Calu3 (cell line): ENCODE results near the gene KCNK16. TPM values are rescaled to one million over a fixed set of nuclear protein-coding genes. Genes with fewer than 3 reads are reported as not detected.

ENCODE experiments used
- BruUV-seq: library from RNA; stranded (reverse); fragments of 400-500 nt; replicated peaks from 2 replicates; lab custom pipeline; 2021; lab: Mats Ljungman, UMichigan
- CTCF ChIA-PET: fragments of 300-600 bp; sonication (Branson Sonifier 250); formaldehyde crosslinking; loops from one replicate; lab custom pipeline; 2022; ENCODE audit warnings: antibody characterized with exemption; lab: Charles Lee
- DNase-seq: peaks from one replicate; pipeline ENCODE4 v3.0.0; 2022
- H3K27ac Mint-ChIP-seq: one replicate; pipeline ENCODE4 v1.8.0; 2022; ENCODE audit warnings: mixed read lengths; ENCODE audit not compliant: unreplicated experiment
- H3K27me3 Mint-ChIP-seq: one replicate; pipeline ENCODE4 v1.8.0; 2022; ENCODE audit warnings: mixed read lengths; ENCODE audit not compliant: unreplicated experiment
- H3K36me3 Mint-ChIP-seq: one replicate; pipeline ENCODE4 v1.8.0; 2022; ENCODE audit warnings: mild to moderate bottlenecking, moderate library complexity, mixed read lengths; ENCODE audit not compliant: insufficient read depth, unreplicated experiment
- H3K4me1 Mint-ChIP-seq: one replicate; pipeline ENCODE4 v1.8.0; 2022; ENCODE audit warnings: mild to moderate bottlenecking, low read depth, mixed read lengths; ENCODE audit not compliant: unreplicated experiment
- H3K4me3 Mint-ChIP-seq: one replicate; pipeline ENCODE4 v1.8.0; 2022; ENCODE audit warnings: mild to moderate bottlenecking, low read depth, moderate library complexity, mixed read lengths; ENCODE audit not compliant: unreplicated experiment
- H3K9me3 Mint-ChIP-seq: one replicate; pipeline ENCODE4 v1.8.0; 2022; ENCODE audit warnings: low read depth, mixed read lengths; ENCODE audit not compliant: unreplicated experiment
- intact Hi-C: fragments of 100-400 bp; cut with micrococcal nuclease; formaldehyde crosslinking; loops from one replicate; pipeline ENCODE4 v1.10.0; 2022; ENCODE audit not compliant: unreplicated experiment
- total RNA-seq: library from RNA; stranded (reverse); gene quantifications from 2 replicates; pipeline ENCODE4 v1.2.3, GENCODE V29; 2022
- TF ChIP-seq, protein P1 (sequence below): fragments of 200-600 bp; IDR thresholded peaks from one replicate; pipeline ENCODE4 v1.8.0; 2022; ENCODE audit warnings: antibody characterized with exemption; ENCODE audit not compliant: unreplicated experiment

KCNK16 gene
- total RNA-seq, 1 experiment from 2014 or later: not detected

DNA sequence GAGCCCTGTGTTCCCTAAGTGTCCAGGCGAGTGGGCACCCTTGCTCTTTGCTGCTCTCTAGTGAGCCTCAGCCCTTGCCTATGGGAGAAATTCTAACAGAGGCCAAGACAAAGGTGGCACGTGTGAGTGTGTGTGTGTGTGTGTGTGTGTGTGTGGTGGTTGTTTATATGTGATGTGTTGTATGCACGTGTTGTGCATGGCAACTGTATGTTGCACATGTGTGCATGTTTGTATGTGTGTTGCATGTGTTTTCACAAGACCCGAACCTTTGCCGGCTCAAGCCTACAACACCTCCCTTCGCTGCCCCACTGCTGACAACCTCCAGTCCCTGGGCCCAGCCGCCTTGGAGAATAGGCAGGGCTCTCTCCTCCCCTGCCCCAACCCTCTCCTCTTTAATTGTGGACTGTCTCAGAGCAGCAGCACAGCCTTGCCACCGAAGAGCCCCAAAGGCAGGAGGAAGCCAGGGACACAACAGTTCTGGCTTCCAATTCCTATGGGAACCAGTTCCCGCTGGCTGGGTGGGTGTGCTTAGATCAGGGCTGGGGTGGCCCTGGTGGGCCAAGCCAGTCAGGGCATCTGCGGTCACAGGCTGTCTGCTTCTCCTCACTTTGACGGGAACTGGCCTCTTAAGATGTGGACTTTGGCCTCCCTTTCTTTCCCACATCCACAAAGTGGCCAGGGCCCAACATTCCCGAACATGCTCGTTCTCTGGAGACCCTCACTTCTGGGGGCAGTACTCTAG lies 2.7 kb downstream of the KCNK16 start:
- Mint-ChIP-seq H3K27me3 (no peaks in the 10 kb centered on the region), H3K4me3 (no peak overlapping the region)
- CTCF ChIA-PET: no interaction called here

DNA sequence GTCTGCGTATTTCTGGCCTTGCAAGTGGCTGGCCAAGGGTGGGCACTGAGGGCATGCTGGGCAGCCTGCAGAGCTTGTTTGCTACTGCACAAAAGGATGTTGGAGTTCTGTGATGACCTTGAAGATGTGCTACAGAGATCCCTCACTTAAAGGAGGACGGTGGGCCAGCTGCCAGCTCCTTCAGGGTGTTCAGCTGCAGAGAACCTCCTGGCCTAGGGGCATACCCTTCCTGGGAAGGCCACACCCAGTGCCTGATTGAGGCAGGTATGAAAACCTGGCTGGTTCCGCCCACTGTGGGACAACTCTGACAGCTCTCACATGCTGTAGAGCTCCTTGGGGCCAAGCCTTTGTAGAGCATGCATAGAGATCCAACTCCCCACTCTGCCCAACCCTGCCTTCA lies 5.2 kb downstream of the KCNK16 start:
- TF ChIP-seq, protein P1, sequence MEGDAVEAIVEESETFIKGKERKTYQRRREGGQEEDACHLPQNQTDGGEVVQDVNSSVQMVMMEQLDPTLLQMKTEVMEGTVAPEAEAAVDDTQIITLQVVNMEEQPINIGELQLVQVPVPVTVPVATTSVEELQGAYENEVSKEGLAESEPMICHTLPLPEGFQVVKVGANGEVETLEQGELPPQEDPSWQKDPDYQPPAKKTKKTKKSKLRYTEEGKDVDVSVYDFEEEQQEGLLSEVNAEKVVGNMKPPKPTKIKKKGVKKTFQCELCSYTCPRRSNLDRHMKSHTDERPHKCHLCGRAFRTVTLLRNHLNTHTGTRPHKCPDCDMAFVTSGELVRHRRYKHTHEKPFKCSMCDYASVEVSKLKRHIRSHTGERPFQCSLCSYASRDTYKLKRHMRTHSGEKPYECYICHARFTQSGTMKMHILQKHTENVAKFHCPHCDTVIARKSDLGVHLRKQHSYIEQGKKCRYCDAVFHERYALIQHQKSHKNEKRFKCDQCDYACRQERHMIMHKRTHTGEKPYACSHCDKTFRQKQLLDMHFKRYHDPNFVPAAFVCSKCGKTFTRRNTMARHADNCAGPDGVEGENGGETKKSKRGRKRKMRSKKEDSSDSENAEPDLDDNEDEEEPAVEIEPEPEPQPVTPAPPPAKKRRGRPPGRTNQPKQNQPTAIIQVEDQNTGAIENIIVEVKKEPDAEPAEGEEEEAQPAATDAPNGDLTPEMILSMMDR: no peak
- H3K4me1 Mint-ChIP-seq: no peaks in the 10 kb centered on the region
- H3K36me3 Mint-ChIP-seq: peaks cover 7% of the 10 kb centered on the region
- no TSS peak for BruUV-seq
- CTCF ChIA-PET: no interaction called here
- no peaks in the 10 kb centered on the region for H3K9me3 Mint-ChIP-seq
- H3K27me3 Mint-ChIP-seq: peaks cover 4% of the 10 kb centered on the region
- H3K4me3 Mint-ChIP-seq: no peak overlapping the region
- intact Hi-C loops: no loop called here
- DNase-seq: no peak
- H3K27ac Mint-ChIP-seq: no peak overlapping the region

More for the DNA sequence above, 2.7 kb downstream of the KCNK16 start:
- H3K36me3 Mint-ChIP-seq: no peaks in the 10 kb centered on the region
- no peaks in the 10 kb centered on the region for H3K9me3 Mint-ChIP-seq
- H3K27ac Mint-ChIP-seq: no peak overlapping the region
- intact Hi-C loops: no loop called here
- BruUV-seq: no TSS peak
- no peak for DNase-seq
- TF ChIP-seq, protein P1: no peak
- no peaks in the 10 kb centered on the region for H3K4me1 Mint-ChIP-seq

DNA sequence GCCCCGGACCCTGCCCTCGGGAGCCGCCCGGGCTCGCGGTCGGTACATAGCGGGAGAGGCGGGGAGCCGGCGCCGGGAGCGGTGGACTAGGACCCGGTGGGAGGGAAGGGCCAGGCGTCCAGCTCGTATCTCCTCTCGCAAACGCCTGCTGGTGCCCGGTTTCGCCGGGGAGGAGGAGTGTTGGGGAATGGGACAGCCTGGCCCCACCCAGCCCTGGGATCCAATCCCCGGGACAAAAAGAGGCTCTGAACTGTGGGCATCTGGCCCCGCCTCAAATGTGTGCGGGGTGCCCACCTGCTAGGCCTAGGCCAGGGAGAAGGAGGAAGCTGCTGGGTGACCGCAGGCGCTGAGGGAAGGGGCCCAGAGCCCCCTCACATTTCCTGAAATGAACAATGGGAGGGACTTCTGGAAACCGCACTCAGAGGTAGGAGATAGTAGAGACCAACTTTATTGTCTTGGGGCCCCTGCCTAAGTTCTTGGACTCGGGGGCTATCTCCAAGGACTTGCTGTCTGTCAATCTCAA lies 8.2 kb downstream of the KCNK16 start, which contains the start of gene KCNK17:
Gene KCNK17 (minus strand): TSS at position 147 of the 523 bp plus-strand sequence. CDS start 99 bp downstream, at position 48.
- DNase-seq: no peak
- Mint-ChIP-seq H3K4me1 (no peaks in the 10 kb centered on the region), H3K9me3 (no peaks in the 10 kb centered on the region), H3K27me3 (peaks cover 32% of the 10 kb centered on the region), H3K4me3 (peak within 1 kb of the TSS; percentile 71), H3K27ac (no peak within 1 kb of the TSS), H3K36me3 (peaks cover 7% of the 10 kb centered on the region)
- intact Hi-C loops: no loop called here
- TF ChIP-seq, protein P1: no peak
- CTCF ChIA-PET: no interaction called here
- BruUV-seq: no TSS peak

DNA sequence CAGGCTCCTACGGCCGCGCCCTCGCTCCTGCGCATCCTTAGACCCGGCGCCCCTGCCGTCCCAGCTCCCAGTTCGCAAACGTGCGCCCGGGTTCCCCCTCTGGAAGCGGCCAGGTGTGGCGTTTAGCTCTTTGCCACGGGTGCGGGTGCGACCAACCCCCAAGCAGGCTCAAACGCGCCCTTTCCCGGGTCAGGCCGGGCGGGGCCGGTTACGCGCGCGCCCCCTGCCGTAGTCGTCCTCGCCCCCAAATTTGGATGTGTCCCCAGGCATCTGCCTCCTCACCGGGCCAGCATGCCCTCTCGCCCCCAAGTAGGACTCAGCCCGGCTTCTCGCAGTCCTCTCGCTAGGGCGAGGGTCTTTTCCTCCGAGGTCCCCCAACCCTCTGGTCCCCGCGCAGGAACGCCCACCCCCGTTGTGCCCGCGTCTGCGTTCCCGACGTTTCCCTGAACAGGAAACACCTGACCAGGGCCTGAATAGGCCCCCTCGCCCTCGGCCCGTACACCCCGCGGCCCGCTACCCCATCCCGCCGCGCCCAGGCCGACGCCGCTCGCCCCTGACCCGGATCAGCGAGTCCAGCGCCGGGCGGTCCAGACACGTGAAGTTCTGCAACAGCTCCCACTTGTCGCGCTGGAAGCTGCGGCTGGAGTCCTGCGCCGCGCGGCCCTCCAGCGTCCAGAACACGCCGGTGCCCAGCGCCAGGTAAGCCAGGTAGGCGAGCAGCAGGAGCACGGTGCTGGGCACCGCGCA lies 8.8 kb downstream of the KCNK16 start:
- TF ChIP-seq, protein P1: no peak
- no peak overlapping the region for H3K27ac Mint-ChIP-seq
- H3K4me3 Mint-ChIP-seq: peak overlapping the region; percentile 71
- H3K9me3 Mint-ChIP-seq: no peaks in the 10 kb centered on the region
- DNase-seq: no peak
- intact Hi-C loops: no loop called here
- CTCF ChIA-PET: interaction anchor here (1.1 kb wide), 1 partner anchor 317 kb away, joined by 3 read pairs; no protein-coding TSS in a partner anchor
- no TSS peak for BruUV-seq
- no peaks in the 10 kb centered on the region for H3K4me1 Mint-ChIP-seq
- peaks cover 32% of the 10 kb centered on the region for H3K27me3 Mint-ChIP-seq
- H3K36me3 Mint-ChIP-seq: peaks cover 7% of the 10 kb centered on the region
